ENCODE data around the gene DCUN1D3. TPM values are rescaled to one million over a fixed set of nuclear protein-coding genes. Genes with fewer than 3 reads are reported as not detected.

Gene DCUN1D3
- total RNA-seq, 1 donor from 2014 or later, result 12.0 TPM

DNA sequence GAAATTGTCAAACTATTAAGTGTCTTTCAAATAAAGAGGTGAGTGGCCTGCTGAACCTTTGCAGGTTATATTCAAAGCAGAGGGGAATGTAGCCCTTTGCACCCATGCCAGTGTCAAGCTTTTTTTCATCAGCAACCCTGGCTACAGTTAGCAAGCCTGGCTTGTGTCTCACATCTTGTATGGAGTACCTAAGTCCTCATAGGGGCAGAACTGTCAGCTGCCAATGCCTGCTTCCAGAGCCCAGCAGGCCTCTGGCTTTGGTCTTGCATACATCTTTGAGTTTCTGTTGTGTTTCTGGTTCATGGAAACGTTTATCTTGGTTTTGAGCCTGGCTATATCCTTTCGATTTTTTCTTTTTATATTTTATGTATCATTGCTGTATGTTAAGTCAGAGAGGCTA lies 67.1 kb downstream of the DCUN1D3 start:
- intact Hi-C loops (cut with micrococcal nuclease), result no loop called here

DNA sequence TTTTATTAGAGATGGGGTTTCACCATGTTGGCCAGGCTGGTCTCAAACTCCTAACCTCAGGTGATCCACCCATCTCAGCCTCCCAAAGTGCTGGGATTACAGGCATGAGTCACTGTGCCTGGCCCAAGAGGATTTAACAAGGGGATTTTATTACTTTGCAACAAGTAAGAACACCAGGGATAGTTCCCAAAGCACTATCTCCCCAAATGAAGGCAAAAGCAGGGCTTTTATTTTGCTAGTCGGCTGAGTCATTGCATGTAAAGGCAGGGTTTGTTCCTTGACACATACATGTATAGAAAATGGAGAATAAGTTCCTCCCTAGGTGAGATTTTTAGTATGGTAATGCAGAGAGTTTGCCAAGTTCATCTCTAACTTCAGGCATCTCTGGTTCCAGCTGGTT lies 69.8 kb downstream of the DCUN1D3 start:
- intact Hi-C loops (cut with micrococcal nuclease), result no loop called here

DNA sequence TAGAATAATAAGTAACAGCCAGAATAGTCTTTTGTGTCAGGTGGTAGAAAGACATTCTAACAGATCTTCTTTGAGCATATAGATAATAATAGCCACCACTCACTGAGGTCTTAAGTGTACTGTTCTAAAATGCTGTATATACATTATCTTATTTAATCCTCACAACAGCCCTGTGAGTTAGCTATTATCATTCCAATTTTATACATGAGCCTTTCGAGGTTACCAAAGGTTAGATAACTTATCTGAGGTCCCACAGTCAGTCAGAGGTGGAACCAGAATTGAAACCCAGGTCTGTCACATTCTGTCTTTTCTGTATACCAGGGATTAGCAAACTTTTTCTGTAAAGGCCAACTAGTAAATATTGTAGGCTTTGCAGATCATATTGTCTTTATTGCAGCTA lies 70.6 kb downstream of the DCUN1D3 start:
- intact Hi-C loops (cut with micrococcal nuclease), result no loop called here

DNA sequence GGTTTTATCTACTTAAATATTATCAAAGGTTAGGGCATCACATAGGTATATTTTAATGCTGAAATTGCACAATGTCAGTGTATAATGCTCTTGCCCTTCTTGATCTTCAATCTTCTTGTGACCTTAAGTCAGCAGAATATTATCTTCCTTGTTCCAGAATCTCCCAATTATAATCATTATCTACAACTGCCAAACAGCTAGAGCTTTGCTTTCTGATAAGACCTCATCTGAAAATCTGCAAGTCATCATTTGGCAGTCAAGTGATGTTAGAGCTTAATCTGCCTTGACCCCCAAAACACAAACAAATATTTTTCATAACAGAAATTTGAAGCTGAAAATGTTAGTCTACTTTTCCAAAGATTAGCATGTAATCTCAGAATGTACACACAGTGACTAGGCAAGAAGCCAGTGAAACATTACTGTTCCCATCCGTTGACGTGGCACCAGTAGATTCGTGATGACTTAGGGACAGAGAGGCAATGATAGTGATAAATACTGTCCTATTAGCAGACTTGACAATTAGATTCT lies 74.1 kb downstream of the DCUN1D3 start:
- intact Hi-C loops (cut with micrococcal nuclease), result no loop called here

DNA sequence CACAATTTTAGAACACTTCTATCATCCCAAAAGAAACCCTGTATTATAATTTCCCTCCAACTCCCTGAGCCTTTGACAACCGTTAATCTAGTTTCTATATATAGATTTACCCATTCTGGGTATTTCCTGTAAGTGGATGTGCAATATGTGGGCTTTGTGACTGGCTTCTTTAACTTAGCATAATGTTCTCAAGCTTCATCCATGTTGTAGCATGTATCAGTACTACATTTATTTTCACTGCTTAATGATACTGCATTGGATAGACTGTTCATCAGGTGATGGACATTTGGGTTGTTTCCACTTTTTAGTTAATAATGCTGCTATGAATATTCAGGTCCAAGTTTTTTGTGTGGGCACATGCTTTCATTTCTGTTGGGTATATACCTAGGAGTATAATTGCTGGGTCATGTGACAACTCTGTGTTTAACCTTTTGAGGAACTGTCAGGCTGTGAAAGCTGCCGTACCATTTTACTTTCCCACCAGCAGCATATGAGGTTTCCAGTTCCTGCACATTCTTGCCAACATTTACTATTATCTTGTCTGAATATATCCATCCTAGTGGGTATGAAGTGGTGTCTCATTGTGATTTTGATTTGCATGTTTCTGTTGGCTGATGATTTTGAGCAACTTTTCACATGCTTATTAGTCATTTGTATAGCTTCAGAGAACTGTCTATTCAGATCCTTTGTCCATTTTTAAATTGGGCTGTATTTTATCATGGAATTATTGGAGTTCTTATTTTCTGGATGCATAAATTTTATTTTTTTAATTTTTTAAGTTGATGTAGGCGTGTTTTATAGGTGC lies 77.4 kb downstream of the DCUN1D3 start:
- intact Hi-C loops (cut with micrococcal nuclease), result no loop called here

DNA sequence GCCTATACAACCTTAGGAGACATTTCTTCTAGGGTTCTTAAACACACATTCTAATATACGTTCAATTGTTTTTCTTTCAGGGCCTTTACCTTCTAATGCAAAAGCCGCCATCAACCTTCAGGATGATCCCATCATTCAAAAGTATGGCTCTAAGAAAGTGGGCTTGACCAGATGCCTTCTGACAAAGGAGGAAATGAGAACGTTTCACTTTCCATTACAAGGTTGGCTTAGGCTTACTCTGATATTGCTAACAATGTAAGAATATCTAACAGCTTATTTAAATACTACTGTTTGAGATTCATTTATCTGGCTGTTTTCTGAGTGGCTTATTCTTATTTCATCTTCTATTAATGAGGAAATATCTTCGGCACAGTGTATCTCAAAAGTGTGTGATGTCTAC lies 78.5 kb downstream of the DCUN1D3 start:
- intact Hi-C loops (cut with micrococcal nuclease), result no loop called here

DNA sequence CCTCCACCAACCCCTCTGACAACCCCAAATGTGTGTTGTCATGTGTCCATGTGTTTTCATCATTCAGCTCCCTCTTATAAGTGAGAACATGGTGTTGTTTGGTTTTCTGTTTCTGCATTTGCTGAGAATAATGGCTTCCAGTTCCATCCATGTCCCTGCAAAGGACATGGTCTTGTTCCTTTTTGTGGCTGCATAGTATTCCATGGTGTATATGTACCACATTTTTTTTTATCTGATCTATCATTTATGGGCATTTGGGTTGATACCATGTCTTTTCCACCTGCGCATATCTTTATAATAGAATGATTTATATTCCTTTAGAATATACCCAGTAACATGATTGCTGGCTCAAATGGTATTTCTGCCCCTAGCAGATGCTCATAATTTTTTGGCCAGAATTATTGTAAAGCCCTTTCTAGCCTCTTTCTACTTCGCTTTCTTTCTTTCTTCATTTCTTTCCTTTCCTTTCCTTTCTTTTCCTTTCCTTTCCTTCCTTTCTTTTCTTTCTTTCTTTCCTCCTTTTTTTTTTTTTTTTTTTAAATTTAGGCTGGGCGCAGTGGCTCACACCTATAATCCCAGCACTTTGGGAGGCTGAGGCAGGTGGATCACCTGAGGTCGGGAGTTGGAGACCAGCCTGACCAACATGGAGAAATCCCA lies 81.1 kb downstream of the DCUN1D3 start:
- intact Hi-C loops (cut with micrococcal nuclease), result no loop called here

DNA sequence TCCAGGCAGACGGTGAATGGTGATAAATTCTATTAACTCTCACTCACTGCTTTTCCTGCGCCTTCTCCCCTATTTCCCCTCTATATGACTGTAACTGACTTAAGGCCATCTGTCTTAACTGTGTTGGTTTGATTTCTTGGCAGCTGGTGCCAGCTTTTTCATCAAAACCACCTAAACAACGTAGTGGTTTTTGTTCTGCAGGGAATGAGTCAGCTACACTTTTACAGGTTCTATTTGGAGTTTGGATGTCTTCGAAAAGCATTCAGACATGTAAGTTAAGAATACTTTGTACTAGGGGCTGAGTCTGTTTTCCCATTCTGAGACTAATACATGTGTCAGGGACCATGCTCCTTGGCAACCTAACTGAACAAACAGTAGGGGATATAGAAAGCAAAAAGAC lies 85.4 kb downstream of the DCUN1D3 start:
- intact Hi-C loops (cut with micrococcal nuclease), result no loop called here

DNA sequence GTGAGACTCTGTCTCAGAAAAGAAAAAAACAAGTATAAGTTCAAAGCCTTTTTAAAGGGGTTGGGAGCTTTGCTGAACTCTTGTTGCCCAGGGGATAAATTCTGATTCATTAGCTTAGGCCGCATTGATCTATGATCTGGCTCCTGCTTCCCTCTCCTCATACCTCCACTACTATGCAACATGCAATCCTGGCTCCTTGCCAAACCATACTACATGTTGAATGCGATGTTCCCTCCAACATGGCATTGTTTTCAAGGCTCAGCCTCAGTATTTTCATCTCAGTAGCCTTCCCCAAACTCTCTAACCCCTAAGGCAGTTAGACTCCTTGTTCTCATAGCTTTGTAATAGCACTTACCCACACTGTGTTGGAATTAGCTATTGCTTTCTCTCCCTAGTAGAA lies 87.6 kb downstream of the DCUN1D3 start:
- intact Hi-C loops (cut with micrococcal nuclease), result no loop called here

DNA sequence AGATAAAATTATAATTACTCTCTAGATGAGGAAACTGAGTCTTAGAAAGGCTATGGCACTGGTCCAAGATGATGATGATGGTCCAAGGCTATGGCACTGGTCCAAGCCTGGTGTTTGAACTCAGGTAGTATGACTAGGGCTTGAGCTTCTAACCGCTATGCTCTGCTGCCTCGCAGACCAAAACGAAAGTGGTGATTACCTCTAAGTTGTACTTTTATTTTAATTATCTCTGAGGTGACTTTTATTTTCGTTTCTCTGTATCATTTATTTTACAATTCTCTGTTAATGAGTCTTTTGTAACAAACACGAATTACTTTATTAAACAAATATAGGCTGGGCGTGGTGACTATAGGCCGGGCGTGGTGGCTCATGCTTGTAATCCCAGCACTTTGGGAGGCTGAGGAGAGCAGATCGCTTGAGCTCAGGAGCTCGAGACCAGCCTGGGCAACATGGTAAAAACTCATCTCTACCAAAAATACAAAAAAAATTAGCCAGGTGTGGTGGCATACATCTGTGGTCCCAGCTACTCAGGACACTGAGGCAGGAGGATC lies 88.2 kb downstream of the DCUN1D3 start:
- intact Hi-C loops (cut with micrococcal nuclease), result no loop called here

DNA sequence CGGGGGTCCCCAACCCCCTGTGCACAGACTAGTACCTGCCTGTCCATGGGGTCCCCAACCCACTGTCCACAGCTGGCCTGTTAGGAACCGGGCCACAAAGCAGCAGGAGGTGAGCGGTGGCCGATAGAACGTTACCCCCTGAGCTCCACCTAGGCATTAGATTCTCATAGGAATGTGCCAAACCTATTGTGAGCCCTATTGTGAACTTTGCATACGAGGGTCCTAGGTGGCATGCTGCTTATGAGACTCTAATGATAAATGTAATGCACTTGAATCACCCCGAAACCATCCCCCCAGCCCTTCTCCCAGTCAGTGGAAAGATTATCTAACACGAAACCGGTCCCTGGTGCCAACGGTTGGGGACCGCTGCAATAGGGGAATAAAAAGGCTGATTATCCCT lies 92.3 kb downstream of the DCUN1D3 start:
- intact Hi-C loops (cut with micrococcal nuclease), result loop anchor here (2.0 to 5.0 kb wide), 2 partner anchors 34 to 93 kb away; partner anchors contain the start of genes DCUN1D3 and LYRM1

DNA sequence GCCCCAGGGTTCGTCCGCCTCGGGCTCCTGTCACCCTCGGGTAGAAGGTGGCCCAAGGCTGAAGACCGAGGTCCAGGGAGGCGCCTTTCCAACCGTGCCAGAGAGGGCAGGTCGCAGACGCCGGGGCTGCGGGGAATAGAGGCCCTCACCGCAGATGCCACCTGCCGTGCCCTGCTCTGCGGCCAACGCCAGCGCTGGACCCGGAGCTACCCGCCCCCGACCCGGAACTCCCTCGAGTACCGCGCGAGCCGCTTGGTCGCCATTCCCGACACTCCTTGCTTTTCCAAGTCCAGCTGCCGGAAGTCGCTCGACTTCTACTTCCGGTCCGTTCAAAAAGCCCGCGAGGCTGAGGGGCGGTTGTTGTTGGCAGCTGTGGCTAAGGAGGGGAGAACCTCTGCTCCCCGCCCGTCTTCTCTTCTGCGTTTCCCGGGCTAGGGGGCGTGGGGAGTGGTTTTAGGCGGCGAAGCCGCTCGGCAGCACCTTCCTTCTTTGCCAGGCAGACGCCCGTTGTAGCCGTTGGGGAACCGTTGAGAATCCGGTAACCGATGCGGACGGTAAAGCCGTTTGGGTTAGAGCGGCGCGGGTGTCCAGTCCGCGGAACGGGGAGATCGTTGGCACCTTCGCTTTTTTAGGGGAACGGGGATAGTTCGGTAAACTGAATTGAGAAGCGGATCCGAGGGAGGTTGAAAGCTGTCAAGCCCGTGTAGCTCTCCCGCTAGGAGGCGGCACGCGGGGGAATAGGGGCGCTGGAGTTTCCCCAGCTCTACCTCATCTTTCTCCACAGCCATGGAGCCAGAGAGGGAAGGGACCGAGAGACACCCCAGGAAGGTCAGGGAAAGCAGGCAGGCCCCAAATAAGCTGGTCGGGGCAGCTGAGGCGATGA lies 93.7 kb downstream of the DCUN1D3 start, which contains the start of the genes ERI2 and REXO5:
Gene ERI2, minus strand, starts transcription at position 305 of the 883 bp plus-strand sequence. Its CDS starts 42 bp downstream, at position 263.
Gene REXO5, plus strand, starts transcription at position 360 of the 883 bp plus-strand sequence. Its CDS starts 427 bp downstream, at position 787.
- intact Hi-C loops (cut with micrococcal nuclease), result loop anchor here (1.0 to 5.0 kb wide), 3 partner anchors 36 to 94 kb away; partner anchors contain the start of genes DCUN1D3, LYRM1 and THUMPD1

DNA sequence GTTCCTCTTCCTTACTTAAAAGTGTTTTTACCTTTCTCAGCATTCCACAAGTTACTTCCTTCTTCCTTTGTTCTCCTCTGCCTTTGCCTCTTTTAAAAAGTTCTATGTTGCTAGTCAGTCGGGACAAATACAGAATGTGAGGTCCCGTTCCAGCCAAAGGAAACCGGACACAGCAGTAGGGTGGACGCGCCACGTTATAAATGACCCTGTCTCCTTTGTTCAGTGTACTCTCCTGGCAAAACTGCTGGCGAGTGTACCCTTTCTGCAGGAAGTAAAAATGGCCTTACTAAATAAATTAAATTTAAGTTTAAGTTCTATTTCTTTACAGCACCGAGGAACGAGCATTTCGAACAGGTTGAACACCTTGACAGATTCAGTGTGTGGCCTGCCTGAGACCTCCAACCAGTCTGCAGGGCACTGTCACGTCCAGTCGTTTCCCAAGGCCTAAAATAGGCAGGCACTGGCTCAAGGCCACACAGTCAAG lies 94.4 kb downstream of the DCUN1D3 start:
- intact Hi-C loops (cut with micrococcal nuclease), result loop anchor here (1.0 to 5.0 kb wide), 3 partner anchors 37 to 95 kb away; partner anchors contain the start of genes DCUN1D3, LYRM1 and THUMPD1

Other genes with a start within 250 kb of the DCUN1D3 start
- 0.14 and 0.36 TPM in 2 replicates for gene ACSM1, start 202.7 kb downstream of the DCUN1D3 start, total RNA-seq
- gene THUMPD1, start 158.5 kb downstream of the DCUN1D3 start, total RNA-seq, result 43.7 and 46.7 TPM in 2 replicates
- 4.3 and 5.5 TPM in 2 replicates for gene ACSM3, start 136.3 kb downstream of the DCUN1D3 start, total RNA-seq
- 16.3 and 17.2 TPM in 2 replicates for gene ERI2, start 93.9 kb downstream of the DCUN1D3 start, total RNA-seq
- gene REXO5, start 93.8 kb downstream of the DCUN1D3 start, total RNA-seq, result 10.2 and 11.6 TPM in 2 replicates
- 21.7 and 22.2 TPM in 2 replicates for gene LYRM1, start 413 bp upstream of the DCUN1D3 start, total RNA-seq